Measurements from ENCODE around the gene SFXN4. TPM values are rescaled to one million over a fixed set of nuclear protein-coding genes. Genes with fewer than 3 reads are reported as not detected.
"Not testable (repeated sequence)": the region's sequence is repeated elsewhere in the genome, so short reads cannot be mapped to it uniquely, and the experiment has no call there.

Gene SFXN4
- total RNA-seq, 1 experiment from 2014 or later: 51.0 TPM

- DNase-seq (ENCODE audit: extremely low read depth, low read depth): no peak
Observed at GRCh38 chr10:119113751-119114732, 51.5 kb downstream of the SFXN4 start.

GRCh38 chr10:119112056-119112455, 53.5 kb downstream of the SFXN4 start:
- no peak for DNase-seq (ENCODE audit: extremely low read depth, low read depth)

- DNase-seq (ENCODE audit: extremely low read depth, low read depth): not testable (repeated sequence)
Observed at GRCh38 chr10:119107771-119108170, 57.7 kb downstream of the SFXN4 start.

GRCh38 chr10:119107106-119107505, 58.4 kb downstream of the SFXN4 start:
- not testable (repeated sequence) for DNase-seq (ENCODE audit: extremely low read depth, low read depth)

GRCh38 chr10:119105899-119106298, 59.6 kb downstream of the SFXN4 start:
- DNase-seq (ENCODE audit: extremely low read depth, low read depth): not testable (repeated sequence)

GRCh38 chr10:119105155-119105554, 60.4 kb downstream of the SFXN4 start:
- DNase-seq (ENCODE audit: extremely low read depth, low read depth): no peak

GRCh38 chr10:119104654-119105015, 60.9 kb downstream of the SFXN4 start:
- DNase-seq (ENCODE audit: extremely low read depth, low read depth): no peak

- peak; percentile 75 for DNase-seq (ENCODE audit: extremely low read depth, low read depth)
Observed at GRCh38 chr10:119103903-119104653, 61.4 kb downstream of the SFXN4 start, which contains the start of gene DENND10. DENND10 (plus strand) TSS chr10:119104113; CDS start chr10:119104143, 30 bp downstream.

- DNase-seq (ENCODE audit: extremely low read depth, low read depth): no peak
Observed at GRCh38 chr10:119103241-119103902, 62.1 kb downstream of the SFXN4 start.

- no peak for DNase-seq (ENCODE audit: extremely low read depth, low read depth)
Observed at GRCh38 chr10:119101366-119102098, 64.0 kb downstream of the SFXN4 start.

- no peak for DNase-seq (ENCODE audit: extremely low read depth, low read depth)
Observed at GRCh38 chr10:119100434-119101238, 64.9 kb downstream of the SFXN4 start.

GRCh38 chr10:119098576-119098975, 66.9 kb downstream of the SFXN4 start:
- no peak for DNase-seq (ENCODE audit: extremely low read depth, low read depth)

- not testable (repeated sequence) for DNase-seq (ENCODE audit: extremely low read depth, low read depth)
Observed at GRCh38 chr10:119096641-119097415, 68.7 kb downstream of the SFXN4 start.

GRCh38 chr10:119095640-119096039, 69.9 kb downstream of the SFXN4 start:
- DNase-seq (ENCODE audit: extremely low read depth, low read depth): no peak

- DNase-seq (ENCODE audit: extremely low read depth, low read depth): peak; percentile 47
Observed at GRCh38 chr10:119090968-119091367, 74.5 kb downstream of the SFXN4 start.
